NCI-H526 (cell line): ENCODE results near the gene CD22.

Source experiments
- DNase-seq, 2 experiments: peaks; one replicate each; lab custom pipeline; 2025; lab: John Stamatoyannopoulos, UW

The CD22 gene

GRCh38 chr19:35388277-35389054 is 59.5 kb downstream of the CD22 start:
- no peak for DNase-seq

- DNase-seq = no peak
These were observed 60.3 kb downstream of the CD22 start for GRCh38 chr19:35389192-35389861.

- no peak for DNase-seq
These were observed 64.0 kb downstream of the CD22 start for GRCh38 chr19:35392742-35393715.

- DNase-seq = peak; percentile 50 to 79
These were observed 66.6 kb downstream of the CD22 start for GRCh38 chr19:35395382-35396199.

GRCh38 chr19:35396240-35396885 is 67.4 kb downstream of the CD22 start:
- DNase-seq = no peak
